ENCODE data around the gene ANKS3. TPM values are rescaled to one million over a fixed set of nuclear protein-coding genes. Genes with fewer than 3 reads are reported as not detected.

Gene ANKS3
- total RNA-seq, 1 donor from 2014 or later = 43.5 TPM

GRCh38 chr16:4718466-4718865, 15.6 kb downstream of the ANKS3 start:
- Mint-ChIP-seq H3K4me1 (ENCODE audit: low read depth, unreplicated experiment) (peaks cover 1% of the 10 kb centered on the region), H3K27ac (ENCODE audit: unreplicated experiment) (no peak overlapping the region), H3K27me3 (ENCODE audit: unreplicated experiment) (no peaks in the 10 kb centered on the region), H3K9me3 (ENCODE audit: unreplicated experiment) (no peaks in the 10 kb centered on the region), H3K4me3 (ENCODE audit: unreplicated experiment) (no peak overlapping the region), H3K36me3 (ENCODE audit: unreplicated experiment) (no peaks in the 10 kb centered on the region)
- TF ChIP-seq, protein P1, sequence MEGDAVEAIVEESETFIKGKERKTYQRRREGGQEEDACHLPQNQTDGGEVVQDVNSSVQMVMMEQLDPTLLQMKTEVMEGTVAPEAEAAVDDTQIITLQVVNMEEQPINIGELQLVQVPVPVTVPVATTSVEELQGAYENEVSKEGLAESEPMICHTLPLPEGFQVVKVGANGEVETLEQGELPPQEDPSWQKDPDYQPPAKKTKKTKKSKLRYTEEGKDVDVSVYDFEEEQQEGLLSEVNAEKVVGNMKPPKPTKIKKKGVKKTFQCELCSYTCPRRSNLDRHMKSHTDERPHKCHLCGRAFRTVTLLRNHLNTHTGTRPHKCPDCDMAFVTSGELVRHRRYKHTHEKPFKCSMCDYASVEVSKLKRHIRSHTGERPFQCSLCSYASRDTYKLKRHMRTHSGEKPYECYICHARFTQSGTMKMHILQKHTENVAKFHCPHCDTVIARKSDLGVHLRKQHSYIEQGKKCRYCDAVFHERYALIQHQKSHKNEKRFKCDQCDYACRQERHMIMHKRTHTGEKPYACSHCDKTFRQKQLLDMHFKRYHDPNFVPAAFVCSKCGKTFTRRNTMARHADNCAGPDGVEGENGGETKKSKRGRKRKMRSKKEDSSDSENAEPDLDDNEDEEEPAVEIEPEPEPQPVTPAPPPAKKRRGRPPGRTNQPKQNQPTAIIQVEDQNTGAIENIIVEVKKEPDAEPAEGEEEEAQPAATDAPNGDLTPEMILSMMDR (IDR thresholded peaks at IDR 0.05; ENCODE audit: partially characterized antibody, unreplicated experiment) = no peak
- DNase-seq = no peak

- no peak overlapping the region for H3K27ac Mint-ChIP-seq (ENCODE audit: unreplicated experiment)
- no peaks in the 10 kb centered on the region for H3K36me3 Mint-ChIP-seq (ENCODE audit: unreplicated experiment)
- H3K4me1 Mint-ChIP-seq (ENCODE audit: low read depth, unreplicated experiment) = peaks cover 1% of the 10 kb centered on the region
- H3K9me3 Mint-ChIP-seq (ENCODE audit: unreplicated experiment) = no peaks in the 10 kb centered on the region
- TF ChIP-seq, protein P1 (IDR thresholded peaks at IDR 0.05; ENCODE audit: partially characterized antibody, unreplicated experiment) = no peak
- no peak overlapping the region for H3K4me3 Mint-ChIP-seq (ENCODE audit: unreplicated experiment)
- no peaks in the 10 kb centered on the region for H3K27me3 Mint-ChIP-seq (ENCODE audit: unreplicated experiment)
- no peak for DNase-seq
Observed at GRCh38 chr16:4714996-4715395, 19.1 kb downstream of the ANKS3 start.

DNA sequence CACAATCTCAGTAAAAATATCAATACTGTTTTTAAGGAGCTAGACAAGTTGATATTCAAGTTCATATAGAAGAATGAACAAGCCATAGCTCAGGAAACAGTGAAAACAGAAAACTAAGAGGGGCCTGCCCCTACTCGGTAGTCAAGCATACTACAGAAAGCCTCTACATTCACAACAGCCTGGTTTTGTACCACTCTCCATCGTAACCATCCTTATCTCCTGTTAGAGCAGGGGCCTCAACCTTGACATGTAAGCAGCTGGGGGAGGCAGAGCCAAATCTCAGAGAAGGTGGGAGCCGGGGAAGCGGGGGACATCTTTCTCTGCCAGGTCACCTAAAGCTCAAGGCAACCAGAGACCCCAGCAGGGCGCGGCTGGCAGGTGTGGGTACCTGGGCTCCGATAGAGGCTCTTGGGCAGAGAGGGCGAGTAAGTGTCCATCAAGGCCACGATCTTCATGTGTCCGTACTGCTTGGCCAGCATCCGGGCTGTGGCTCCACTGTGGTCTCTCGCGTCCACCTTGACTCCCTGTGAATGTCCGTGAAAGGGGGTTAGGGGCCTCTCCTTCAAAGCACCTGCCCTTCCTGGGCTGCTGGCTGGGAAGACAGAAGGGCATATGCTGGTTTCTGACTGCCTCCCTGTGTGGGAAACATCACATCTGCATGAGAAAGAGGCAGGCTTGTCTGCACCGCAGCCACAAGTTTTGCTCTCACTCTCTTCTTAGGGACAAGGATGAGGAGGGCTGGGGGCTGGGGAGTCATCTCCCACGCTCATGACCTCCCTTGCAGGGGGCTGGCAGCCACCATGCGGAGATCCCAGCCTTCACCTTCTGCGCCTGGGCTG, 20.2 kb downstream of the ANKS3 start:
- Mint-ChIP-seq H3K4me3 (ENCODE audit: unreplicated experiment) (no peak overlapping the region), H3K4me1 (ENCODE audit: low read depth, unreplicated experiment) (peaks cover 1% of the 10 kb centered on the region), H3K27me3 (ENCODE audit: unreplicated experiment) (no peaks in the 10 kb centered on the region), H3K9me3 (ENCODE audit: unreplicated experiment) (no peaks in the 10 kb centered on the region), H3K27ac (ENCODE audit: unreplicated experiment) (no peak overlapping the region), H3K36me3 (ENCODE audit: unreplicated experiment) (no peaks in the 10 kb centered on the region)
- DNase-seq = no peak
- TF ChIP-seq, protein P1 (IDR thresholded peaks at IDR 0.05; ENCODE audit: partially characterized antibody, unreplicated experiment) = no peak

GRCh38 chr16:4709481-4709880, 24.6 kb downstream of the ANKS3 start:
- no peak for DNase-seq
- Mint-ChIP-seq H3K27ac (ENCODE audit: unreplicated experiment) (no peak overlapping the region), H3K27me3 (ENCODE audit: unreplicated experiment) (peaks cover 11% of the 10 kb centered on the region), H3K9me3 (ENCODE audit: unreplicated experiment) (peaks cover 8% of the 10 kb centered on the region), H3K36me3 (ENCODE audit: unreplicated experiment) (no peaks in the 10 kb centered on the region), H3K4me1 (ENCODE audit: low read depth, unreplicated experiment) (peaks cover 13% of the 10 kb centered on the region), H3K4me3 (ENCODE audit: unreplicated experiment) (no peak overlapping the region)
- TF ChIP-seq, protein P1 (IDR thresholded peaks at IDR 0.05; ENCODE audit: partially characterized antibody, unreplicated experiment) = no peak

GRCh38 chr16:4706871-4707270, 27.2 kb downstream of the ANKS3 start:
- DNase-seq = peak; percentile 53
- peaks cover 10% of the 10 kb centered on the region for H3K9me3 Mint-ChIP-seq (ENCODE audit: unreplicated experiment)
- TF ChIP-seq, protein P1 (IDR thresholded peaks at IDR 0.05; ENCODE audit: partially characterized antibody, unreplicated experiment) = no peak
- H3K4me1 Mint-ChIP-seq (ENCODE audit: low read depth, unreplicated experiment) = peaks cover 12% of the 10 kb centered on the region
- H3K36me3 Mint-ChIP-seq (ENCODE audit: unreplicated experiment) = no peaks in the 10 kb centered on the region
- peaks cover 11% of the 10 kb centered on the region for H3K27me3 Mint-ChIP-seq (ENCODE audit: unreplicated experiment)
- H3K4me3 Mint-ChIP-seq (ENCODE audit: unreplicated experiment) = peak overlapping the region; percentile 77
- peak overlapping the region; percentile 100 for H3K27ac Mint-ChIP-seq (ENCODE audit: unreplicated experiment)
